GM12878 (cell line): ENCODE data around the gene DNAH1. TPM values are rescaled to one million over a fixed set of nuclear protein-coding genes. Genes with fewer than 3 reads are reported as not detected.

Source experiments
- ATAC-seq: fragments of 200-7000 bp; cut with Tn5 transposase; 3 replicates; pipeline ENCODE4 v1.9.1; 2020; ENCODE audit warnings: mild to moderate bottlenecking, moderate library complexity
- BruUV-seq: library from RNA; stranded (reverse); fragments of 400-500 nt; replicated peaks from 2 replicates; lab custom pipeline; 2021; lab: Mats Ljungman, UMichigan
- CTCF ChIA-PET: fragments of 300-600 bp; sonication (Branson Sonifier 250); formaldehyde crosslinking; extraction: SDS; loops from one replicate; lab custom pipeline; 2021; ENCODE audit warnings: inconsistent platforms; lab: Yijun Ruan, JAX
- POLR2A ChIA-PET: fragments of 350-600 bp; formaldehyde crosslinking; extraction: SDS; loops from one replicate; lab custom pipeline; 2021; ENCODE audit warnings: inconsistent platforms; lab: Charles Lee
- RAD21 ChIA-PET: fragments of 300-600 bp; sonication (Branson Sonifier 250); formaldehyde crosslinking; loops from one replicate; lab custom pipeline; 2023; ENCODE audit warnings: antibody characterized with exemption; ENCODE audit not compliant: unreplicated experiment; lab: Charles Lee
- SMC1A ChIA-PET: fragments of 300-600 bp; sonication (Branson Sonifier 250); formaldehyde crosslinking; loops from one replicate; lab custom pipeline; 2023; ENCODE audit not compliant: unreplicated experiment, uncharacterized antibody; lab: Charles Lee
- DNase-seq: peaks from one replicate; pipeline ENCODE4 v3.0.0-alpha.2; 2011; ENCODE audit warnings: low read depth, low spot score
- FAIRE-seq: peaks from 3 replicates; lab custom pipeline; 2011; peaks lifted over from hg19 to GRCh38; lab: Jason Lieb, UNC
- H2AFZ ChIP-seq: 2 replicates; pipeline ENCODE4 v1.6.0; 2011; ENCODE audit warnings: low read depth, low read length, control low read depth; ENCODE audit not compliant: control insufficient read depth
- H3K27ac ChIP-seq: 2 replicates; pipeline ENCODE4 v1.5.1; 2011; ENCODE audit warnings: control low read depth; ENCODE audit not compliant: control insufficient read depth, insufficient read depth
- H3K27me3 ChIP-seq, 2 experiments: replicated peaks in 1 of 2; 2 replicates each; pipeline versions ENCODE4 v1.6.0 to v1.6.1; 2011; ENCODE audit warnings: low read length in 1 of 2; ENCODE audit not compliant: control insufficient read depth in 2 of 2, insufficient read depth in 2 of 2
- H3K36me3 ChIP-seq, 2 experiments: 2 replicates each; pipeline ENCODE4 v1.5.1; 2011; ENCODE audit warnings: low read length in 1 of 2; ENCODE audit not compliant: control insufficient read depth in 2 of 2, insufficient read depth in 2 of 2
- H3K4me1 ChIP-seq: 2 replicates; pipeline ENCODE4 v1.6.1; 2011; ENCODE audit warnings: mild to moderate bottlenecking, low read length, moderate library complexity, mixed read lengths; ENCODE audit not compliant: control insufficient read depth, insufficient read depth
- H3K4me2 ChIP-seq: 2 replicates; pipeline ENCODE4 v1.6.0; 2011; ENCODE audit warnings: control low read depth; ENCODE audit not compliant: control insufficient read depth, insufficient read depth
- H3K4me3 ChIP-seq: fragments of 200-600 bp; sonication (generic); 2 replicates; pipeline ENCODE4 v1.5.1; 2016
- H3K79me2 ChIP-seq: 2 replicates; pipeline ENCODE4 v1.6.0; 2011; ENCODE audit warnings: low read length; ENCODE audit not compliant: control insufficient read depth, insufficient read depth
- H3K9ac ChIP-seq: 2 replicates; pipeline ENCODE4 v1.8.0; 2011; ENCODE audit warnings: low read length, control low read depth, mixed read lengths; ENCODE audit not compliant: control insufficient read depth, insufficient read depth
- H3K9me3 ChIP-seq: replicated peaks from 3 replicates; pipeline ENCODE4 v1.5.1; 2011; ENCODE audit warnings: mild to moderate bottlenecking, low read length; ENCODE audit not compliant: control insufficient read depth, insufficient read depth
- H4K20me1 ChIP-seq: 2 replicates; pipeline ENCODE4 v1.6.0; 2011; ENCODE audit not compliant: control insufficient read depth, insufficient read depth
- NFIC ChIP-seq: IDR thresholded peaks from 2 replicates; pipeline ENCODE4 v1.6.1; 2012; ENCODE audit warnings: low read depth, mild to moderate bottlenecking, inconsistent platforms, low read length, moderate library complexity
- NR2F1 ChIP-seq: fragments of 450-650 bp; conservative IDR thresholded peaks from 2 replicates; pipeline ENCODE4 v1.6.1; 2017; ENCODE audit warnings: mild to moderate bottlenecking
- RUNX3 ChIP-seq: IDR thresholded peaks from 2 replicates; pipeline ENCODE4 v1.6.1; 2012; ENCODE audit warnings: low read length, inconsistent platforms
- ZNF384 ChIP-seq: IDR thresholded peaks from 2 replicates; pipeline ENCODE4 v1.6.1; 2012; ENCODE audit warnings: low read depth, mild to moderate bottlenecking, low read length, improper control_type of control experiment, borderline replicate concordance
- WGBS: methylation state at CpG from one replicate; pipeline ENCODE4 v1.1.6; 2016; ENCODE audit warnings: low lambda C conversion rate; ENCODE audit not compliant: insufficient replicate concordance, insufficient coverage; ENCODE audit errors: missing lambda C conversion rate; 5-methylcytosine and 5-hydroxymethylcytosine counted together
- in situ Hi-C: fragments of 300-500 bp; cut with MboI; formaldehyde crosslinking; loops from 9 replicates; pipeline ENCODE4 v1.14.3; 2018; ENCODE audit warnings: mixed read lengths
- intact Hi-C: fragments of 100-400 bp; cut with micrococcal nuclease; formaldehyde crosslinking; loops from one replicate; pipeline ENCODE4 v1.14.2; 2022; ENCODE audit not compliant: unreplicated experiment
- polyA plus RNA-seq, 11 experiments: library from polyadenylated mRNA; depleted of rRNA in 4 of 11; unstranded in 6 of 11; stranded (reverse) in 5 of 11; fragments of >200 nt; fragmentation: Nextera tagmentation in 4 of 11; fragmentation: Illumina TruSeq in 1 of 11; extraction: Ambion mirVana in 4 of 11; extraction: Trizol in 1 of 11; gene quantifications; 1 replicate in 1 of 11; 2 replicates in 10 of 11; pipeline versions ENCODE4 v1.2.1 to v1.2.3, GENCODE V29; 2011 to 2016; ENCODE audit warnings: inconsistent platforms in 2 of 11, missing spikeins in 2 of 11, low read depth in 1 of 11
- total RNA-seq, 4 experiments: library from RNA; depleted of rRNA in 3 of 4; stranded (reverse); fragments of >200 nt in 3 of 4; fragmentation: Illumina TruSeq in 1 of 4; extraction: Trizol in 1 of 4; gene quantifications; 2 replicates each; pipeline versions ENCODE4 v1.2.1 to v1.2.3, GENCODE V29; 2013 to 2021
- TF ChIP-seq, protein P1 (sequence below): fragments of 450-650 bp; IDR thresholded peaks from 2 replicates; pipeline ENCODE4 v1.6.1; 2017; ENCODE audit warnings: antibody characterized with exemption, mild to moderate bottlenecking, moderate library complexity

Gene DNAH1
- total and polyA plus RNA-seq, 10 of the 15 experiments (the other 5 are each of a cell fraction or from before 2014, with no cell fraction given): 0.31 to 5.8 (median 2.7) TPM

DNA sequence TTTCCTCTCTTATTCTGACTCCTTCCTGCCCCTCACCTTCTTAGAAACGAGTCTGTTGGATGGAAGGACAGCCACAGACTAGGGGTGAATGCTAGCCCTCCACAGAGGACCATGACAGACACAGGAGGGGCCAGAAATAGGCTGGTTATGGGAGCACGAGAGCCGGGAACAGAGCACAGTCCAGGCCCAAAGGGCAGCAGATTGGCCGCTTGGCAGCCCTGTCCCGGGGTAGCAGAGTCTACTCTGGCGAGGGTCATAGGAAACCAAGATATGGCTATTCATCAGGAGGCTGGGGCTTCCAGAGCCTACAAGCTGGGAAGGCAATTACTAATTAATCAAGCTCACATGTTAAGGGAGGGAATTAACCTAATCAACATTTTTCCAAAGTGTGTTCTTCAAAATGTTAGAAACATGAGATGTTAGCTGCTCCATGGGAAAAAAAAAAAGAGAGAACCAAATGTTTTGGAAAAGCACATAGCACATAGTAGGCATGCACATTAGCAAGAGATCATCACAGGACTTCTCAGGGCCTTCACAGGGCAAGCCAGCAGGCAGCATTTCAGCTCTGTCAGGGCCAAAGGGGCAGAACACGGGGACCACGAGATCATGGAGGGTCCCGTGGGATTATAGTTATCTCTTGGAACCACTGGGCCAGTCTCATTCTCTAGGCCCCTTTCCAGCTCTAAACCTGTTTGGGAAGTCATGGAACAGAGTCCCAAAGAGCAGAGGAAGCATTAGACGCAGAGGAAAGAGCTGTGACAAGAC is 115.5 kb downstream of the DNAH1 start:
- WGBS: 43% methylated on average over 10 of the region's 10 CpGs
- Histone ChIP-seq H3K4me2 (no peak overlapping the region), H3K27ac (no peak overlapping the region)
- in situ Hi-C loops: no loop called here
- no peak for TF ChIP-seq NFIC
- no peak for TF ChIP-seq ZNF384
- TF ChIP-seq, protein P1, sequence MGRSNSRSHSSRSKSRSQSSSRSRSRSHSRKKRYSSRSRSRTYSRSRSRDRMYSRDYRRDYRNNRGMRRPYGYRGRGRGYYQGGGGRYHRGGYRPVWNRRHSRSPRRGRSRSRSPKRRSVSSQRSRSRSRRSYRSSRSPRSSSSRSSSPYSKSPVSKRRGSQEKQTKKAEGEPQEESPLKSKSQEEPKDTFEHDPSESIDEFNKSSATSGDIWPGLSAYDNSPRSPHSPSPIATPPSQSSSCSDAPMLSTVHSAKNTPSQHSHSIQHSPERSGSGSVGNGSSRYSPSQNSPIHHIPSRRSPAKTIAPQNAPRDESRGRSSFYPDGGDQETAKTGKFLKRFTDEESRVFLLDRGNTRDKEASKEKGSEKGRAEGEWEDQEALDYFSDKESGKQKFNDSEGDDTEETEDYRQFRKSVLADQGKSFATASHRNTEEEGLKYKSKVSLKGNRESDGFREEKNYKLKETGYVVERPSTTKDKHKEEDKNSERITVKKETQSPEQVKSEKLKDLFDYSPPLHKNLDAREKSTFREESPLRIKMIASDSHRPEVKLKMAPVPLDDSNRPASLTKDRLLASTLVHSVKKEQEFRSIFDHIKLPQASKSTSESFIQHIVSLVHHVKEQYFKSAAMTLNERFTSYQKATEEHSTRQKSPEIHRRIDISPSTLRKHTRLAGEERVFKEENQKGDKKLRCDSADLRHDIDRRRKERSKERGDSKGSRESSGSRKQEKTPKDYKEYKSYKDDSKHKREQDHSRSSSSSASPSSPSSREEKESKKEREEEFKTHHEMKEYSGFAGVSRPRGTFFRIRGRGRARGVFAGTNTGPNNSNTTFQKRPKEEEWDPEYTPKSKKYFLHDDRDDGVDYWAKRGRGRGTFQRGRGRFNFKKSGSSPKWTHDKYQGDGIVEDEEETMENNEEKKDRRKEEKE: no peak
- TF ChIP-seq RUNX3: no peak
- TF ChIP-seq NR2F1: no peak
- TF ChIP-seq, all 136 proteins: peak for 0
- H3K27me3 ChIP-seq: no peaks in the 10 kb centered on the region
- no peak overlapping the region for H3K4me3 ChIP-seq
- no peak for ATAC-seq
- H3K79me2 ChIP-seq: no peaks in the 10 kb centered on the region
- ChIA-PET CTCF (interaction anchor here (0.7 to 8.8 kb wide), 4 partner anchors 12 to 44 kb away, joined by 3 to 147 read pairs (median 10); partner anchors contain the start of gene SEMA3G), RAD21 (interaction anchor here (0.6 kb wide), 2 partner anchors 13 to 143 kb away, joined by 3 read pairs; no protein-coding TSS in a partner anchor), SMC1A (interaction anchor here (0.8 to 1.7 kb wide), 2 partner anchors 15 to 19 kb away, joined by 3 to 4 read pairs; no protein-coding TSS in a partner anchor), POLR2A (interaction anchor here (0.6 to 1.1 kb wide), 2 partner anchors 27 to 130 kb away, joined by 3 read pairs; no protein-coding TSS in a partner anchor)
- H3K9ac ChIP-seq: no peak overlapping the region
- DNase-seq: no peak
- no peak for FAIRE-seq
- no peaks in the 10 kb centered on the region for H3K4me1 ChIP-seq
- H4K20me1 ChIP-seq: no peaks in the 10 kb centered on the region
- intact Hi-C loops: no loop called here
- no TSS peak for BruUV-seq
- no peaks in the 10 kb centered on the region for H3K9me3 ChIP-seq
- no peak overlapping the region for H2AFZ ChIP-seq
- no peaks in the 10 kb centered on the region for H3K36me3 ChIP-seq
